GM19239 (cell line): ENCODE measurements around the gene OR52A1.
"Not testable (repeated sequence)": the region's sequence is repeated elsewhere in the genome, so short reads cannot be mapped to it uniquely, and the experiment has no call there.

Source experiments
- DNase-seq: peaks from one replicate; pipeline ENCODE4 v3.0.0; 2011; ENCODE audit warnings: low spot score; ENCODE audit not compliant: insufficient read length
- FAIRE-seq: peaks from 2 replicates; lab custom pipeline; 2011; peaks lifted over from hg19 to GRCh38; lab: Jason Lieb, UNC

OR52A1 gene

DNA sequence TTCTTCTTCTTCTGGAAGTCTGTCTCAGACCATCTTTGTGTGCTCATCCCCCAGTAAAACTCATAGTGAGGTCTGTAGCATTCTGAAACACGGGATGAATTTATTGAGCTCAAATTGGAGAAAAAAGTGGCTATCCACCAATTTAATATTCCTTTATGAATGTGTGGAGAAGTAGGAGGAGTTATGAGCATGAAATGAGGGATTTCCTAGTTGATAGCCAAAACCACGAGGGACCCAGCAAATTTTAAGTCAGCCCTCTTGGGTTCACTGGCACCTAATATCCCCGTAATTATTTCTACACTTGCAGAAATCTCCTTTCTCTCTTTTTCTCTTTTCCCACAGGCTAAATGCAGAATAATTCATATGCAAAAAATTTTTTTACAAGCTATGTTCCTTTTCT, at the start of gene OR52A1:
TSS of gene OR52A1 (minus strand) at position 101 of the 400 bp plus-strand sequence. CDS start 2,388 bp downstream, outside the sequence.
- no peak for FAIRE-seq

DNA sequence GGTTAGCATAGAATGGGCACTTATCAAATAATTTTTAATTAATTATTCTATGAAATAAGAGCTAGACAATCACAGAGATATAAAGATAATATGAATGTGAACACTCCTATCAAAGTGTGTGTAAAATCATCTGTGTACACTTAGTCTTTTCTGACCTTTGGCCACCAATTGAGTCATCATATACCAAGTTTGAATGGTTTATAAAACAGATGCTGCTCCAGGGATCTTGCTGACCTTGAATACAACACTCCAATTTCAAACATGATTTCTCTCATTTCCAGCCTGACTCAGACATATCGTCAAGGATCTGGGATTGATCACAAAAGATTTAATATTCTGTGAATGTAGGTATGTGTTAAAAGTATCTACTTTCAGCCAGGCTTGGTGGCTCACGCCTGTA, 48.8 kb upstream of the OR52A1 start:
- FAIRE-seq (no peak), DNase-seq (no peak)

More for the DNA sequence above, at the start of gene OR52A1:
- DNase-seq, result no peak

DNA sequence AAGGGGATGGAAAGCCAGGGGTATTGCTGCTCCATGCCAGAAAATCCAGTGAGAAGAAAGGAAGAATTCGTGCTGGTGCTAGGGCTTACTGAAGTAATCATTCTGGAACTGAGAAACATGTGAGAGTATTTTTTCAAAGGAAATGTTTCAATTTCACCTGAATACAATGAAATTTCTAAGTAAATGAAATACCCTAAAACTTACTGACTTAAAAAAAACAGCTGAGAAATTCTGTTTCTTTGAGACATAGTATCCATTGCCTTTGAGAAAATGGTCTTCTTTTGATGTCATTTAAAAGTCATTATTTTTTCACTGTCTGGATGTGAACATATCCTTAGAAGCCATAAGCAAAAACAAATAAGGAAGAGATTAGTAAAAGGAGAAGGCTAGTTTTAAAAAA, 46.0 kb upstream of the OR52A1 start, which contains the start of gene OR51V1:
TSS of gene OR51V1 (minus strand) at position 101 of the 400 bp plus-strand sequence. CDS start at position 101, 0 bp downstream.
- FAIRE-seq (no peak), DNase-seq (no peak)

DNA sequence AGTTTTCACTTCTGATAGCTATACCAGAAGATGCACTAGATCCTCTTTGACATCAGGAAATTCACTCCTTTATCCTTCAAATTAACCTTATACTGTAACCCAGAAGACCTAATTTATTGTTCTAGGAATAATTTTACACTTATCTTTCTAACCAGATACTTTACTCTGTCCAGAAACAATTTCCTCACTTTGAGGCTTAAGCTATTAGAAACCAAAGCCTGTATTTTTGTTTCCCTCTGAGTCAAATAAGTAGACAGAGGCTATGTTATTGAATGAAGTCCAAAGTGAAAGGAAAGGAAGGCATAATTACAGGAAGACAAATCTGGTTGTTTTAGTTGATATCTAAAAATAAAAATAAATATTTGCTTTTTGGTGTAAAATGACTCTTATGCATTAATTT, 43.7 kb upstream of the OR52A1 start:
- FAIRE-seq, result no peak
- no peak for DNase-seq

DNA sequence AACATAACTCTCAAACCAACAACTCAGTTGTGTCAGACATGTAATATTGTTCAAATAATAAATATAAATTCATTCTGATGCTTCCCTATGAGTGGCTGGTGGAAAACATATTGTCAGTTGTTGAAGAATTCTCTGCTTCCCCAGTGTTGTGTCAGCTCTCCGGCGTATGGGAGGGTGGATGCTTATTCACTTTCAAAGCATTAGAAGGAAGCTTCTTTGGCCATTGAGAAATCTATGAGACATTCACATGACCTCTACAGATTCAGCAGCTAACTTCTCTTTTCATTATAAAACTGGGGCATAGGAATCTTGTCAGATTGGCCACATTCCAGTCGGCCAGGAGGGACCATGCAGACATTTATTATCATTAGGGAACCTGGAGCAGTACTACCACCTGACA, 43.0 kb upstream of the OR52A1 start:
- DNase-seq (no peak), FAIRE-seq (no peak)

DNA sequence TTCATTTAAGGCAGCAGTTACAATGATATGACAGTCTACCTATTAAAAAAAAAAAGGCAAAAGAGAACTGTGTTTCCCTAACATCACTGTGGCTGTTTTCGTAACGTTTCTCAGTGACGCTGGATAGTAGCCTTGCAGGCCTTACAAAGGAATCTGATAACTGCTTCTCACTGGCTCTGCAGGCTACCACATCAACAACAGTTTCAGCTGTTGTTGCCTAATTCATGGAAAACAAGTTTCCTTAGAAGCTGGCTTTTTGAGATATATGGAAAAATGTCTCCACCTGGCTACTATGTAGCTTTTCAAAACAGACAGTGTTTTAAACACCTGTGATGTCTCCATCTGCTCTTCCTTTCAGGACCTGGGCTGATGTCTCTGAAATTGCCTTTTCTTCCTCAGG, 42.2 kb upstream of the OR52A1 start:
- no peak for FAIRE-seq

DNA sequence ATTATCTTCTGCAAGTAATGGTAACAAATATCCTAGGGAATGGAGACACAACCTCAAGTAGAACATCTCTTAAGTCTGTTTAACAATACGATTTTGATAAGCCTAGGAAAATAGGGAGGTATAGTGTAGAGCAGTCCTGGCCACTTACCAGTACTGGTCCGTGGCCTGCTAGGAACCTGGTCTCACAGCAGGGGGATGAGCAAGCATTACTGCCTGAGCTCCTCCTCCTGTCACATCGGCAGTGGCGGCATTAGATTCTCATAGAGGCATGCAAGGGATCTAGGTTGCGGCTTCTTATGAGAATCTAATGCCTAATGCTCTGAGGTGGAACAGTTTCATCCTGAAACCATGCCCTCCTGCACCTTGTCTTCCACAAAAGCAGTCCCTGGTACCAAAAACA, 41.5 kb upstream of the OR52A1 start:
- DNase-seq (no peak), FAIRE-seq (no peak)

More for the DNA sequence above, 42.2 kb upstream of the OR52A1 start:
- no peak for DNase-seq

DNA sequence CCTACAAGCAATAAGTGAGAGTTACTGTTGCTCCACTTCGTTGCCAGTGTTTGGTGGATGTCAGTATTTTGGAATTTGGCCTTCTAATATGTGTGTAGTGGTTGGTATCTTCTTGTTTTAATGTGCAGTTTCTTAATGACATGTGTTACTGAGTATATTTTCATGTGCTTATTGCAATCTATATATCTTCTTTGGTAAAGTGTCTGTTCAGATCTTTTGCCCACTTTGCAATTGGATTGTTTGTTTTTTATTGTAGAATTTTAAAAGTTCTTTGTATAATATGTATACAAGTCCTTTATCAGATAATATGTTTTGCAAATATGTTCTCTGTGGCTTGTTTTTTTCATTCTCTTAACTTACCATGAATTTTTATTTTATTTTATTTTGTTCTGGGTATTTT, 38.2 kb upstream of the OR52A1 start:
- FAIRE-seq (no peak), DNase-seq (no peak)

DNA sequence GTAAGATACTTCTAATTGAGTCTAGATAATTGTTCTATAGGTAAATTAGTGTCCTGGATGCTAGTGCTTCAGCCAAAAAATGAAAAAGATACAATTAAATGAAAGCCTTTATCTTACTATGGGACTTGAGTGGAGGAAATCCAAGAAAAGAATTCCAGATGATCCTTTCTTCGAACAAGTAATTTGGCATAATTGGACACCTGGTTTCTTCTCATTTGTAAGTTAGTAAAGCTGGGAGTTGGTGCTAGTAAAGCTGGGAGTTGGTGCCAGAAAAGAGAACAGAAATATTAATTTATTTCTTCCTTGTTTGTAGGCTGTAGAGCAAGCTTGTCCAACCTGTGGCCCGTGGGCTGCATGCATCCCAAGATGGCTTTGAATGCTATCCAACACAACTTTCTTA, 33.6 kb upstream of the OR52A1 start:
- no peak for FAIRE-seq

DNA sequence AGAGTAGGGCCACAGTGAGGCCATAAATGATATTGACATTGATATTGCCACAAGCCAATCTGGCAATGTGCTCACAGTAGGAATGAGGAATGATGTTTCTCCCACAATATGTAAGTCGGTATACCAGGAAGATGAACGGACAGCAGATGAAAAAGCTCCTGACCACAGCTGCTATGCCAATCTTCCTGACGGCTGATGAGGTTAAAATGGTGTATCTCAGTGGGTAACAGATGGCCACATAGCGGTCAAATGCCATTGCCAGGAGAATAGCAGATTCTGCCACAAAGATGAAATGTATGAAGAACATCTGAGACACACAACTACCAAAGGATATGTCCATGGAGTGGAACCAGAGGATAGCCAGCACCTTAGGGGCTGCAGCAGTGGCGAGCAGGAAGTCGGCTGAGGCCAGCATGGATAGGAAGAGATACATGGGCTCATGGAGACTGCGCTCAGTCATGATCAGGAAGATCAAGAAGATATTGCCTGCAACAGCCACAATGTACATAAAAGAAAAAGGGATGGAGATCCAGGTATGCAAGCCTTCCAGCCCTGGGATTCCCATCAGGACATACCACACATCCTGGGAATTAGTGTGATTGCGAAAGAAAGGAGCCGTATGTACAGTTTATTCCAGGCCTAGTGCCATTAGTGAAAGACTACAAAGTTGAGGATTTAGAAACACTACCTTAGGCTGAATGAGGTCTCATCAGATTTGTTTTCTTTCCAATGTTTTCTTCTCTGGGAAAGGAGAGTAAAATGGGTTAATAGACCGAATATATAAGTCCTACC, 23.7 kb upstream of the OR52A1 start:
- FAIRE-seq, result no peak
- DNase-seq, result no peak

More for the DNA sequence above, 33.6 kb upstream of the OR52A1 start:
- no peak for DNase-seq

DNA sequence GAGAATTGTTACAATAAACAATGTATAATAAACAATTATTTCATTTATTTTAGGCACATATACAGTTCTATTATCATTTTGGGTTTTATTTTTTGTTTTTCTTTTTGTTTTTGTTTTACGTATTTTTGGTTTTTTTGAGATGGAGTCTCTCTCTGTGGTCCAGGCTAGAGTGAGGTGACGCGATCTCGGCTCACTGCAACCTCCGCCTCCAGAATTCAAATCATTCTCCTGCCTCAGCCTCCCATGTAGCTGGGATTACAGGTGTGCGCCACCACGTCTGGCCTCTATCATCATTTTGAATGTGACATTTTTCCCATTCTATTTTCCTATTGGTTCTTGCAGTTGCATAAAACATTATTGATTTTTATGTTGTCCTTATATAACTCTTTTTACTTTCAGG, 20.4 kb upstream of the OR52A1 start:
- DNase-seq (no peak), FAIRE-seq (no peak)

DNA sequence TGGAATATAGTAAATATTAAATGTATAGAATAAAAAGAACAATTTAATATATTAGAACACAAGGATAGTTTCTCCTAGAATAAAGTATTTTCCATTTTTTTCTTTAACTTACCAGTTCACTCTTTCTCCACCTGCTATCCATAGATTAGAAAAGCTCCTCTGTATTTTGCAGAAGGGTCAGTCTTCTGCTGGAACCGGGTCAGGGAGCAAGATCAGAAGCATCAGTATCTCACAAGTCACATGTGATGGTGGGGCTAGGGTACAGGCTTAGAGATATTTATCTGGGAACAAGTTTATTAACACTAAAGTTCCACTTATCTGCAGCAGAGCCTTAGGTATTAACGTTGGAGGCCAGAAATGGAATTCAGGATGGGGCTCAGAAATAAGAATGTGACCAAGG, 17.3 kb upstream of the OR52A1 start:
- no peak for FAIRE-seq
- no peak for DNase-seq

DNA sequence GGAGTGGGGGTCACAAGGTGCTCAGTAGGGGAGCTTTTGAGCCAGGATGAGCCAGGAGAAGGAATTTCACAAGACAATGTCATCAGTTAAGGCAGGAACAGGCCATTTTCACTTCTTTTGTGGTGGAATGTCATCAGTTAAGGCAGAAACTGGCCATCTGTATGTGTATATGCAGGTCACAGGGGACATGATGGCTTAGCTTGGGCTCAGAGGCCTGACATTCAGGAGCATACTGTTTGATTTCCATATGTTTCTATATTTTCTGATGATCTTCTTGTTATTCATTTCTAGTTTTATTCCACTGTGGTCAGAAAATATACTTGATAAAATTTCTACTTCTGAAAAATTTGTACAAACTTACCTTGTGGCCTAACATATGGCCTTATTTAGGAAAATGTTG, 11.3 kb upstream of the OR52A1 start:
- not testable (repeated sequence) for DNase-seq, FAIRE-seq

DNA sequence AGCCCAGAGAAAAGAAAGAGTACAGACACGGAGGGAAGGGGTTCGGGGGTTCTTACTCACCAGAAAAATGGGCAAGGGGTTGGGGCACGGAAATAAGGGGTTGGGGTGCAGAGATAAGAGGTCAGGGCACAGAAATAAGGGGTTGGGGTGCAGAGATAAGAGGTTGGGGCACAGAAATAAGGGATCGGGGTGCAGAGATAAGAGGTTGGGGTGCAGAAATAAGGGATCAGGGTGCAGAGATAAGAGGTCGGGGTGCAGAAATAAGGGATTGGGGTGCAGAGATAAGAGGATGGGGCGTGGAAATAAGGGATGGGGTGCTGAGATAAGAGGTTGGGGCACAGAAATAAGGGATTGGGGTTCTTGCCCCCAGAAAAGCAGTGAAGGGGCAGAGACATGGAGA, 10.2 kb upstream of the OR52A1 start:
- not testable (repeated sequence) for FAIRE-seq, DNase-seq

DNA sequence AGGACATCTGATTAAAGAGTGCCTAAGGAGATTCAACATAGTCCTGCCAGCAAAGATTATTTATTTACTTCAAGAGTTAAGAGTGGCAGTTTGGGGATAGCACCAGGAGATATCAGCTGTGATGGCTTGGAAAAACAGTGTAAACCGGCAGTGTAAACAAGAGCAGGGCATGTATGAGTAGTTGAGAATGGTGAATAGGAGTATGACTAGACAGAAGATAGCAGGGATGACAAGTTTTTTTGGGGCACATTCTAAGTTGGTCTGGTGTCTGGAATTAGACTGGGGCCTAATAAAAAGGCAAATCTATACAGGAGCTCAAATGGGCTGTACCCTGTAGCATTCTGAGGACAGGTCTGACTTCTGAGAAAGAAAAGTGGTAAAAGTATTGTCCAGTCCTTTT, 6.5 kb upstream of the OR52A1 start:
- not testable (repeated sequence) for FAIRE-seq

DNA sequence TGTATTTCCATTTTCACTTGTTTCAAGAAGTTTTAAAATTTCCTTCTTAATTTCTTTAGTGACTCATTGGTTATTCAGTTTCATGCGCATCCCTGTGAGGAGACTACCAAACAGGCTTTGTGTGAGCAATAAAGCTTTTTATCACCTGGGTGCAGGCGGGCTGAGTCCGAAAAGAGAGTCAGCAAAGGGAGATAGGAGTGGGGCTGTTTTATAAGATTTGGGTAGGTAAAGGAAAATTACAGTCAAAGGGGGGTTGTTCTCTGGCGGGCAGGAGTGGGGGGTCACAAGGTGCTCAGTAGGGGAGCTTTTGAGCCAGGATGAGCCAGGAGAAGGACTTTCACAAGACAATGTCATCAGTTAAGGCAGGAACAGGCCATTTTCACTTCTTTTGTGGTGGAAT, 5.7 kb upstream of the OR52A1 start:
- not testable (repeated sequence) for FAIRE-seq, DNase-seq

More for the DNA sequence above, 6.5 kb upstream of the OR52A1 start:
- not testable (repeated sequence) for DNase-seq

DNA sequence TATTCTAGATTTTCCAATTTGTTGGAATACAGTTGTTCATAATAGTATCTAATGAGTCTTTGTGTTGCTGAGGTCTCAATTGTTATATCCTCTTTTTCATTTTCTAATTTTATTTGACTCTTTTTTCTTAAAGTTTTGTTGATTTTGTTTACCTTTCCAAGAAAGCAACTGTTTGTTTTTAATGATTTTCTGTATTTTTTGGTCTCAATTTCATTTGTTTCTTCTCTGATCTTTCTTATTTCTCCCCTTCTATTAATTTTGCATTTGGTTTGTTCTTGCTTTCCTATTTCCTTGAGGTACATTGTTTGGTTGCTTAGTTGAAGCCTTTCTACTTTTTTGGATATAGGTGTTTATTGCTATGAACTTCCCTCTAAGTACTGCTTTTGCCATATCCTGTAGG, 5.2 kb upstream of the OR52A1 start:
- FAIRE-seq, result no peak

DNA sequence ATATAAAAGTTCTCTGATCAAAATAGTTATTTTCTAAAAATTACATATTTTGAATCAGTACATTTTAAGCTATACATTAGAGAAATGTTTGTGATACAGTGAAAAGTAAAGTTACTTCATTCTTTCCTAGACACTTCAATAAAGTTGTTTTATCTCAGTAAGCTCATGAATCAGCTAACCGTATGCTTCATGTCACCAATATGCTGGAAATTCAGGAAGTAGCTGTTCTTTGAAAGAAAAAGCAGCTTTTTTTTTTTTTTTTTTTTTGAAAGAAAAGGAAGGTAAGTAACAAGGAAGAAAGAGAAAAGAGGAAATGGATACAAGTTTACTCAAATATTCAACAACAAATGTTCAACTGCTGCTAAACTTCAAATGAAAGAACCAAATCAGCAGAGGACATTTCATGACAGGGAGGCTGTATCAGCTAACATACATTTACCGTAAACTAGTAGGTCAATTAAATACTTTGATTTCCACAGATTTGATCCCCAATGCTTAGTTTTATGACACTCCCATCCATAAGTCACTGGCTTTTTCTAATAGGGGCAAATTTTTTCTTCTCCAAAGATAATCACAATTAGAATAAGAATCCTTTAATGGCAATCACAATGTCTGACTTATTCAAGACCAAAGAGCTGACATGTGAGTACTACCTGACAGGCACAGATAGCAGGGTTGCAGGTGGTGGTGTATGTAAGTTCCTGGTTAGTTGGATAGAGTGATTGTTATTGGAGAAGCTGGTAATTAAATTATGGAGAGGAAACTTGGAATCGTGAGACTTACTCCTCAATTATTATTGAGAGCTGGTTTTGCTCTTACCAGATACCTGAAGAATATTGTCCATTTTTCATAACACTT, 754 bp downstream of the OR52A1 start:
- FAIRE-seq (no peak), DNase-seq (no peak)

More for the DNA sequence above, 5.2 kb upstream of the OR52A1 start:
- no peak for DNase-seq

DNA sequence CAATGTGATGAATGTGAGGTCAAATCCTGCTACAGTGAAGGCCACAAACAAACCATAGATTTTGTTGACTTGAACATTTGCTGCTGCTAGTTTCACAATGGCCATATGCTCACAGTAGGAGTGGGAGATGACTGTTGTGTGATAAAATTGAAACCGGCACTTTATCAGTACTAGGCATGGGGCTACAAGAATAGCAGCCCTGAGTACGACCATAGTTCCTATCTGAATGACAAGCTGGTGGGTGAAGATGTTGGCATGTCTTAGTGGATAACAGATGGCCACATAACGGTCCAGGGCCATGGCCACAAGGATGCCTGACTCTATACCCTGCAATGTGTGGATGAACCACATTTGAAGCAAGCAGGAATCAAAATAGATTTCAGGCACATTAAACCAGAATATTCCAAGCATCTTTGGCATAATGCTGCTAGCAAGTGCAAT, 2.8 kb downstream of the OR52A1 start:
- FAIRE-seq (no peak), DNase-seq (no peak)

DNA sequence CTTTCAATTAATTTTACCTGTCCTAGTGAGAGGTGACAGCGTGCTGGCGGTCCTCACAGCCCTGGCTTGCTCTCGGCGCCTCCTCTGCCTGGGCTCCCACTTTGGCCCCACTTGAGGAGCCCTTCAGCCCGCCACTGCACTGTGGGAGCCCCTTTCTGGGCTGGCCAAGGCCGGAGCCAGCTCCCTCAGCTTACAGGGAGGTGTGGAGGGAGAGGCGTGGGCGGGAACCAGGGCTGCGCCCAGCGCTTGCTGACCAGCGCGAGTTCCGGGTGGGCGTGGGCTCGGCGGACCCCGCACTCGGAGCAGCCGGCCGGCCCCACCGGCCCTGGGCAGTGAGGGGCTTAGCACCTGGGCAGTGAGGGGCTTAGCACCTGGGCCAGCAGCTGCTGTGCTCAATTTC, 10.4 kb downstream of the OR52A1 start:
- not testable (repeated sequence) for FAIRE-seq, DNase-seq

DNA sequence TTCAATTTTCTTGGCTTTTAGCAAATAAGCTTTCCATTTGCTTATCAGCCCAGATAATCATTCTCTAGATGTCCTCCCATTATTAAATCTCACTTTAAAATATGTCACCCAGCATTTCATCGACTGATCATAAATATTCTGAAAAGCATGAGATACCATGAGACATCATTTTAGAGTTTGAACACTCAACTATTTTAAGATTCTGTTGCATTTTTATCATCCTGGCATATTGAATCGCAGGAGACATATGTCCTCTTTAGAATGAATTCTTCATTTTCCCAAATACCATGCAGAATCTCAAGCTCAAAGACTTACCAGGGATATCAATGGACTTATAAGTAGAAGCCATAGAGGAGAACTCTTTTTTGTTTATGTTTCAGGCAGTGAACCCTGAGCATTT, 16.6 kb downstream of the OR52A1 start, which contains the start of gene OR52A5:
TSS of gene OR52A5 (minus strand) at position 361 of the 400 bp plus-strand sequence. CDS start 5,714 bp downstream, outside the sequence.
- FAIRE-seq (no peak), DNase-seq (no peak)
